OCI-LY3 (cell line): ENCODE data around the gene VGLL1.

Source experiments
- H2AFZ ChIP-seq: fragments of 200-600, 300-600 bp; shearing (Covaris generic); 2 replicates; pipeline ENCODE4 v1.6.0; 2014; ENCODE audit warnings: antibody characterized with exemption, low read depth, low read length
- H3K27ac ChIP-seq: fragments of 200-600, 300-600 bp; sonication (generic); 2 replicates; pipeline ENCODE4 v1.5.1; 2014; ENCODE audit warnings: mild to moderate bottlenecking, low read length, moderate library complexity, mixed read lengths
- H3K27me3 ChIP-seq: fragments of 200-600, 300-600 bp; sonication (generic); 2 replicates; pipeline ENCODE4 v1.6.1; 2014; ENCODE audit warnings: low read depth, low read length, mixed read lengths
- H3K36me3 ChIP-seq: fragments of 200-600, 300-600 bp; sonication (generic); replicated peaks from 2 replicates; pipeline ENCODE3; 2014; ENCODE audit warnings: low read depth, low read length, mixed read lengths
- H3K4me1 ChIP-seq: fragments of 300-600, 200-600 bp; sonication (generic); 2 replicates; pipeline ENCODE4 v1.6.1; 2014; ENCODE audit warnings: low read length, mixed read lengths
- H3K4me2 ChIP-seq: fragments of 200-600, 300-600 bp; sonication (generic); 2 replicates; pipeline ENCODE4 v1.6.1; 2014; ENCODE audit warnings: low read length, mixed read lengths
- H3K4me3 ChIP-seq: fragments of 300-600, 200-600 bp; sonication (generic); 2 replicates; pipeline ENCODE4 v1.5.1; 2014; ENCODE audit warnings: antibody characterized with exemption, mild to moderate bottlenecking, low read length, moderate library complexity
- H3K79me2 ChIP-seq: fragments of 300-600, 200-600 bp; shearing (Covaris generic); 2 replicates; pipeline ENCODE4 v1.6.1; 2014; ENCODE audit warnings: mild to moderate bottlenecking, low read length, mixed read lengths
- H3K9ac ChIP-seq: fragments of 300-600, 200-600 bp; shearing (Covaris generic); 2 replicates; pipeline ENCODE4 v1.6.0; 2014; ENCODE audit warnings: mild to moderate bottlenecking, low read length, moderate library complexity
- H3K9me3 ChIP-seq: fragments of 200-600, 300-600 bp; shearing (Covaris generic); 2 replicates; pipeline ENCODE4 v1.6.1; 2014; ENCODE audit warnings: low read length, mixed read lengths; ENCODE audit not compliant: insufficient read depth
- H4K20me1 ChIP-seq: fragments of 200-600, 300-600 bp; sonication (generic); 2 replicates; pipeline ENCODE4 v1.6.1; 2016; ENCODE audit warnings: low read length, mixed read lengths; ENCODE audit not compliant: insufficient read depth
- CTCF ChIP-seq: fragments of 200-600, 300-600 bp; sonication (generic); IDR thresholded peaks from 2 replicates; pipeline ENCODE4 v1.5.1; 2014; ENCODE audit warnings: antibody characterized with exemption, low read length, low read depth
- EZH2phosphoT487 ChIP-seq: fragments of 200-600 bp; shearing (Covaris generic); IDR thresholded peaks from 2 replicates; pipeline ENCODE4 v1.6.1; 2018; ENCODE audit warnings: antibody characterized with exemption, mixed run types, low read depth

VGLL1 gene

GRCh38 chrX:136497556-136498052, 34.4 kb upstream of the VGLL1 start, which contains the start of gene HTATSF1:
HTATSF1 (plus strand) TSS chrX:136497592; CDS start chrX:136497685, 93 bp downstream.
- TF ChIP-seq CTCF (no peak), EZH2phosphoT487 (no peak)
- H3K36me3 ChIP-seq, result peaks cover 16% of the 10 kb centered on the region
- no peaks in the 10 kb centered on the region for H3K27me3 ChIP-seq
- no peaks in the 10 kb centered on the region for H4K20me1 ChIP-seq
- H3K9ac ChIP-seq, result peak within 1 kb of the TSS; percentile 88
- peaks cover 20% of the 10 kb centered on the region for H3K79me2 ChIP-seq
- H2AFZ ChIP-seq, result peak within 1 kb of the TSS; percentile 89
- peak within 1 kb of the TSS; percentile 87 for H3K27ac ChIP-seq
- H3K9me3 ChIP-seq, result no peaks in the 10 kb centered on the region
- H3K4me1 ChIP-seq, result peaks cover 13% of the 10 kb centered on the region
- peak within 1 kb of the TSS; percentile 97 for H3K4me3 ChIP-seq
- peak within 1 kb of the TSS; percentile 97 for H3K4me2 ChIP-seq

GRCh38 chrX:136519069-136519468, 12.9 kb upstream of the VGLL1 start:
- no peaks in the 10 kb centered on the region for H3K4me1 ChIP-seq
- H3K27ac ChIP-seq, result no peak overlapping the region
- no peaks in the 10 kb centered on the region for H3K36me3 ChIP-seq
- no peaks in the 10 kb centered on the region for H3K27me3 ChIP-seq
- H3K9me3 ChIP-seq, result no peaks in the 10 kb centered on the region
- no peak overlapping the region for H3K4me3 ChIP-seq
- no peak overlapping the region for H3K9ac ChIP-seq
- H2AFZ ChIP-seq, result no peak overlapping the region
- no peaks in the 10 kb centered on the region for H4K20me1 ChIP-seq
- no peaks in the 10 kb centered on the region for H3K79me2 ChIP-seq
- TF ChIP-seq CTCF, result no peak
- no peak for TF ChIP-seq EZH2phosphoT487
- no peak overlapping the region for H3K4me2 ChIP-seq

GRCh38 chrX:136523770-136524169, 8.2 kb upstream of the VGLL1 start:
- TF ChIP-seq CTCF (no peak), EZH2phosphoT487 (no peak)
- Histone ChIP-seq H3K4me2 (no peak overlapping the region), H3K27me3 (no peaks in the 10 kb centered on the region), H3K27ac (no peak overlapping the region), H3K36me3 (no peaks in the 10 kb centered on the region), H2AFZ (no peak overlapping the region), H4K20me1 (no peaks in the 10 kb centered on the region), H3K9me3 (no peaks in the 10 kb centered on the region), H3K4me1 (no peaks in the 10 kb centered on the region), H3K79me2 (no peaks in the 10 kb centered on the region), H3K9ac (no peak overlapping the region), H3K4me3 (no peak overlapping the region)

GRCh38 chrX:136525738-136526606, 6.0 kb upstream of the VGLL1 start:
- TF ChIP-seq CTCF, result no peak
- no peak for TF ChIP-seq EZH2phosphoT487
- H3K4me3 ChIP-seq, result no peak overlapping the region

More at GRCh38 chrX:136525738-136526606, 6.0 kb upstream of the VGLL1 start:
- no peak overlapping the region for H3K27ac ChIP-seq
- H3K4me2 ChIP-seq, result no peak overlapping the region
- no peak overlapping the region for H3K9ac ChIP-seq
- H2AFZ ChIP-seq, result no peak overlapping the region
- no peaks in the 10 kb centered on the region for H3K36me3 ChIP-seq
- no peaks in the 10 kb centered on the region for H3K27me3 ChIP-seq
- H3K9me3 ChIP-seq, result no peaks in the 10 kb centered on the region
- no peaks in the 10 kb centered on the region for H4K20me1 ChIP-seq
- H3K4me1 ChIP-seq, result no peaks in the 10 kb centered on the region
- H3K79me2 ChIP-seq, result no peaks in the 10 kb centered on the region
